Brain microvascular endothelial cell (primary cell): ENCODE data around the gene CHCHD4.

ENCODE experiments used
- DNase-seq: peaks from one replicate; pipeline ENCODE4 v3.0.0-alpha.2; 2020
- H3K27ac ChIP-seq: fragments of 250-450 bp; sonication (Bioruptor Pico); 2 replicates; pipeline ENCODE4 v1.5.1; 2020; ENCODE audit warnings: mild to moderate bottlenecking, moderate library complexity
- H3K27me3 ChIP-seq: fragments of 250-450 bp; sonication (Bioruptor Pico); replicated peaks from 2 replicates; pipeline ENCODE4 v1.5.1; 2020; ENCODE audit warnings: mild to moderate bottlenecking
- H3K36me3 ChIP-seq: fragments of 250-450 bp; sonication (Bioruptor Pico); replicated peaks from 2 replicates; pipeline ENCODE4 v1.5.1; 2020; ENCODE audit warnings: mild to moderate bottlenecking
- H3K4me3 ChIP-seq: 2 replicates; pipeline ENCODE4 v1.5.1; 2011; ENCODE audit warnings: low read depth, mild to moderate bottlenecking, control low read depth, low read length, moderate library complexity
- in situ Hi-C: cut with HindIII; loops from 2 replicates; pipeline ENCODE4 v1.10.0; 2017; ENCODE audit warnings: low sequenced_read_pairs, low pct_ligation_motif_present
- TF ChIP-seq, protein P1 (sequence below): IDR thresholded peaks from 2 replicates; pipeline ENCODE4 v1.5.1; 2011; ENCODE audit warnings: low read depth, mild to moderate bottlenecking, moderate library complexity, low read length, control low read depth, inconsistent platforms; ENCODE audit errors: missing control alignments

The CHCHD4 gene

DNA sequence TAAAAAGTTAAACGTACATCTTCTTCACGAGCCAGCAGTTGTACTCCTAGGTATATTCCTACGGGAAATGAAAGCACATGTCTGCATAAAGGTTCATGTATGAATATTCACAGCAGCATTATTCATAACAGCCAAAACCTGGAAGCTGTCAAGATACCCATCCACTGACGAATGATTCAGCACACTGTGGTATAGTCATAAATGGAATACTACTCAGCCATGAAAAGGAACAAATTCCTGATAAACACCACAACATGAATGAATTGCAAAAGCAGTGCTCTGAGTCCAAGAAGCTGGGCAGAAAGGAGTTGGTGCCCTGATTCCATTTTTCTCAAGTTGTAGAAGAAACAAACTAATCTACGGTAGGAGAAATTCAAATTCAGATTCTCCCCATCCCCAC is 4.1 kb upstream of the CHCHD4 start:
- no peaks in the 10 kb centered on the region for H3K27me3 ChIP-seq
- H3K27ac ChIP-seq = no peak overlapping the region
- DNase-seq = no peak
- in situ Hi-C loops = no loop called here
- TF ChIP-seq, protein P1, sequence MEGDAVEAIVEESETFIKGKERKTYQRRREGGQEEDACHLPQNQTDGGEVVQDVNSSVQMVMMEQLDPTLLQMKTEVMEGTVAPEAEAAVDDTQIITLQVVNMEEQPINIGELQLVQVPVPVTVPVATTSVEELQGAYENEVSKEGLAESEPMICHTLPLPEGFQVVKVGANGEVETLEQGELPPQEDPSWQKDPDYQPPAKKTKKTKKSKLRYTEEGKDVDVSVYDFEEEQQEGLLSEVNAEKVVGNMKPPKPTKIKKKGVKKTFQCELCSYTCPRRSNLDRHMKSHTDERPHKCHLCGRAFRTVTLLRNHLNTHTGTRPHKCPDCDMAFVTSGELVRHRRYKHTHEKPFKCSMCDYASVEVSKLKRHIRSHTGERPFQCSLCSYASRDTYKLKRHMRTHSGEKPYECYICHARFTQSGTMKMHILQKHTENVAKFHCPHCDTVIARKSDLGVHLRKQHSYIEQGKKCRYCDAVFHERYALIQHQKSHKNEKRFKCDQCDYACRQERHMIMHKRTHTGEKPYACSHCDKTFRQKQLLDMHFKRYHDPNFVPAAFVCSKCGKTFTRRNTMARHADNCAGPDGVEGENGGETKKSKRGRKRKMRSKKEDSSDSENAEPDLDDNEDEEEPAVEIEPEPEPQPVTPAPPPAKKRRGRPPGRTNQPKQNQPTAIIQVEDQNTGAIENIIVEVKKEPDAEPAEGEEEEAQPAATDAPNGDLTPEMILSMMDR = no peak
- H3K4me3 ChIP-seq = no peak overlapping the region
- H3K36me3 ChIP-seq = peaks cover 49% of the 10 kb centered on the region

DNA sequence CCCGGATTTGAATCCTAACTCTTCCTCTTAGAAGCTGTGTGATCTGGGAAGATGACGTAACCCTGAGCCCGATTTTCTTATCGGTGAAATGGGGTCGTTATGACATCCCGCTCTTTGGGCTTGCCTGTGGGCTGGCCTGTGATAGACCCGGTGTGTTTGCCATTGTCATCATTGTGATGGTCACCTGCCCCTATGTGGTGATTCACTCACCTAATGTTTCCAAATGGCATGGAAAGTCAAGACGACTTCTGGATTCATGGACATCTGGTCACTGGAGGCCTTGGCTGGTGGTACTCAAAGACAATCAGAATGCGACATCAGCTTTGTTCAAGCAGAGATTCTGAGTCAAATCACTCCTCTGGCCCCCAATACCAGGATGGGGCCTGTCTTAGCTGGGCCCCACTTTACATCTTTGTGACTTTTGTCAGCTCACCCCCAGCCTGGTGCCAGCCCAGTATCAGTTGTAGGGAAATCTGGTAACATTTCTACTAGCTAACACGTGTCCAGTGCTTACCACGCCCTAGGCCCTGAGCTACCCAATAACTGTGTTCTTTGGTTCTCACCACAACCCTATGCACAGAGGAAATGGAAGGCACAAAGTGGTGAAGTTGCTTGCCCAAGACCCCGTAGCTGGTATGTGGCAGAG is 3.0 kb upstream of the CHCHD4 start:
- Histone ChIP-seq H3K36me3 (peaks cover 39% of the 10 kb centered on the region), H3K27me3 (no peaks in the 10 kb centered on the region), H3K4me3 (no peak overlapping the region), H3K27ac (no peak overlapping the region)
- TF ChIP-seq, protein P1 = no peak
- no peak for DNase-seq
- in situ Hi-C loops = no loop called here

DNA sequence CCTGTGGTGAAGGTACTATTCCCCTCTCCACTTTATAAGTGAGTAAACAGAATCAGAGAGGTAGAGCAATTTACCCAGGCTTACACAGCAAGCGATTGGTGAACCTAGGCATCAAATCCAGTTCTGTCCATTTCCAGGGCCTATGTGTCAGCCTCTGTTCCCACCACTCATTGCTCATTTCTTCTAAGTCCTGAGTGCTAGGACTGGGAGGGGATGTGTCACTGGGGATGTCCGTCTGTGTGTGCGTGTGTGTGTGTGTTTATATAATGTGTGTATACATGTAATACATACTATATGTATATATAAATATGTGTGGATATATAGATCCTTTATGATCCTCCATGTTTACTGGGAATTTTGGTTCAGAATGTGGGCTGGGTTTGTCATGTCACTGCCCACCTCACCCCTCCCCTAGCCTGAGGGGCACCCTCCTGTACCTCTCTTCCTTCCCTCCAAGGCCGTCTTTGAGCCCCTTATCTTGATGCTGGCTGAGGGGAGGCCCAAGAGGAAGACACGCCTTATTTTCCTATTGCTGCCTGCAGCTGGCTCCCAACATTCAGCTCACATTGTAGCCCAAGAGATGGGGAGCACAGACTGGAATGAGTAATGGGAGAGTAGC is 2.3 kb upstream of the CHCHD4 start:
- Histone ChIP-seq H3K27me3 (no peaks in the 10 kb centered on the region), H3K36me3 (peaks cover 32% of the 10 kb centered on the region), H3K27ac (no peak overlapping the region), H3K4me3 (no peak overlapping the region)
- in situ Hi-C loops = no loop called here
- DNase-seq = no peak
- TF ChIP-seq, protein P1 = no peak

DNA sequence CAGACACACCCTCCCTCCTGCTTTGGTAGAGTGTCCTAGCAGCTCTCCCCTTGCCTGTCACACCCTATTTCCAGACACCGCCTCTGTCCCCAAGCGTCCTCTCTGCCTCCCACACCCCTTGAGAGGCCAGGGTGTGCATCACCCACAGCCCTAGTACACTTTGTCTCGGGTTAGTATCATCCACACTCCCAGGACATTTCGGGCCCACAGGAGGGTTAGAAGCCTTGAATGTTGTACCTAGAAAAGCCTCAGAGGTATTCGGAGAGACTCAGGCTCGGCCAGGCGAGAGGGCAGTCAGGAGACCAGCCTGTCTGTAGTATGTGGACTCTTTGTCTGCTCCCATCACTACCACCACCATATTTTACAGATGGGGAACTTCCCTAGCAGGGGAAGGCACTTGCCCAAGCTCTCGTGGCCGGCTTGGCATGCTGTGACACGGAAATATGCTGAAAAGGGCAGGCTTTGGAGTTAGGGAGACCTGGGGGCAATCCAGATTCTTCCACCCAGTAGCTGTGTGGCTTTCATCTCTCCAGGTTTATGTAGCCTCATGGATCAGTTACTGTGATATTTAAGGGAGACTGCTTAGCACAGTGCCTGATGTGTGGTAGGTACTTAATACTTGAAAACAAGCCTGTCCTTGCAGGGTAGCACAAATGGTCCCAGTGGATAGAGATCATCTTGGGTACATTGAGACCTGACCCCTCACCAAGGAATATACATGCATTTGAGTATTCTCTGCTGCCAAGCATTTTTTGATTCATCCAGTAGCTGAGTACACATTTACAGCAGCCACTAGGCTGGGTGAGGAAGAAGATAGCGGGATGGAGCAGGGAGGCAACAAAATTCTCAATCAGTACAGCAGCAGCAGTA is 1.6 kb upstream of the CHCHD4 start:
- in situ Hi-C loops = no loop called here
- no peak for DNase-seq
- Histone ChIP-seq H3K27ac (peak overlapping the region; percentile 75), H3K27me3 (no peaks in the 10 kb centered on the region), H3K36me3 (peaks cover 25% of the 10 kb centered on the region), H3K4me3 (peak overlapping the region; percentile 99)
- TF ChIP-seq, protein P1 = no peak

DNA sequence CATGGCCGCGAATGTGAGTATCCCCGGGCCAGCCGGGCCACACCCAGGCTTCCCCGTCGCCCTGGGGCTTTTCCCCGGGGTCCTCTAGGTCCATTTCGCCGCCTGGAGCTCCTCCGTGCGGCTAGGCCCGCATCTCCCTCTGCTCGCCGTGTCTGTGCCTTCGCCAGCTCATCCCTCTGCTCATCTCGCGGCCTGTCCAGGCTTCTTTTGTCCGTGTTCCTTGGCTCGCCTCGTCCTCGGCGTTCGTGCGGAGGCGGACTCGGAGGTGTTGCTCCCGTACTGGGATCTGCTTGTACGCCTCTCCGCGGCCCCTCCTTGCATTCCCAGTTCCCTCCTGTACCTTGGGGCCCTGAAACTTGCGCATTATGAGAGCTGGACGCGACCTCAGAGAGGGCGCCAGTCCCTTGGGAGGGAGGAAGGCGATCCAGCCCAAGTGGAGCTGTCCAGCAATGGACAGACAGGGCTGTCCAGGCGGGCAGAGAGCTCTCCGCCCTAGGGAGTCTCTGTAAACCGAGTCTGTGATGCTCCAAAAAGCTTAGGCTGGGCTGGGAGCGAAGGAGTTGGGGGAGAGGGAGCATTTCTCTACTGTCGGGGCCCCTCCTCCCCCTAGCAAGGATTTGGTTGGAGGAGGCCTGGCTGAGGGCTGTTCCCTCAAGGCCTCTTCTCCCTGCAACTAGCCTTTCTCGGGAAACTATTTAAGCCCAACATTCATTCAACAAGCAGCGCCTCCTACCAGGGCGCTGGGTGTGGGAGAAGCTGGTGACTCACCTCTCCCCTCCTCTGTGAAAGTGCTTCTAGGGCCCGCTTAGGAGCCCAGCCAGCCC is 735 bp upstream of the CHCHD4 start:
- H3K27me3 ChIP-seq = no peaks in the 10 kb centered on the region
- peak; percentile 83 for DNase-seq
- H3K36me3 ChIP-seq = peaks cover 16% of the 10 kb centered on the region
- H3K27ac ChIP-seq = peak overlapping the region; percentile 75
- in situ Hi-C loops = no loop called here
- peak overlapping the region; percentile 99 for H3K4me3 ChIP-seq
- TF ChIP-seq, protein P1 = peak; percentile 37
